RCC 7860 (cell line): ENCODE data around the gene ARHGAP10.
A peak's percentile ranks its signal among the peaks of the same experiment; 100 is the strongest.

Experiments
- DNase-seq: peaks from one replicate; pipeline ENCODE4 v3.0.0-alpha.2; 2015; ENCODE audit warnings: low spot score
- FAIRE-seq: peaks from 2 replicates; lab custom pipeline; 2012; peaks lifted over from hg19 to GRCh38; lab: Jason Lieb, UNC

ARHGAP10 gene

GRCh38 chr4:147824316-147824715 is 92.4 kb downstream of the ARHGAP10 start:
- no peak for FAIRE-seq
- DNase-seq = no peak

- DNase-seq (no peak), FAIRE-seq (no peak)
Measured at GRCh38 chr4:147824884-147825283, 93.0 kb downstream of the ARHGAP10 start.

- no peak for DNase-seq
- FAIRE-seq = no peak
Measured at GRCh38 chr4:147825451-147826287, 93.8 kb downstream of the ARHGAP10 start.

GRCh38 chr4:147826288-147826646 is 94.4 kb downstream of the ARHGAP10 start:
- DNase-seq = no peak
- FAIRE-seq = no peak

- DNase-seq (no peak), FAIRE-seq (no peak)
Measured at GRCh38 chr4:147828331-147828905, 96.5 kb downstream of the ARHGAP10 start.

GRCh38 chr4:147829401-147830101 is 97.7 kb downstream of the ARHGAP10 start:
- DNase-seq (no peak), FAIRE-seq (no peak)

GRCh38 chr4:147830102-147830463 is 98.2 kb downstream of the ARHGAP10 start:
- FAIRE-seq = no peak

GRCh38 chr4:147830987-147831386 is 99.1 kb downstream of the ARHGAP10 start:
- peak; percentile 40 for DNase-seq
- FAIRE-seq = no peak

More at GRCh38 chr4:147830102-147830463, 98.2 kb downstream of the ARHGAP10 start:
- DNase-seq = no peak

- DNase-seq (peak; percentile 73), FAIRE-seq (peak; percentile 69)
Measured at GRCh38 chr4:147831551-147832171, 99.8 kb downstream of the ARHGAP10 start.

- FAIRE-seq (no peak), DNase-seq (peak; percentile 10)
Measured at GRCh38 chr4:147833254-147833653, 101.4 kb downstream of the ARHGAP10 start.

GRCh38 chr4:147833741-147834140 is 101.9 kb downstream of the ARHGAP10 start:
- no peak for FAIRE-seq
- no peak for DNase-seq

- no peak for DNase-seq
- FAIRE-seq = no peak
Measured at GRCh38 chr4:147834480-147834879, 102.6 kb downstream of the ARHGAP10 start.

- DNase-seq (no peak), FAIRE-seq (no peak)
Measured at GRCh38 chr4:147836807-147837206, 104.9 kb downstream of the ARHGAP10 start.

- FAIRE-seq (no peak), DNase-seq (no peak)
Measured at GRCh38 chr4:147837435-147837834, 105.5 kb downstream of the ARHGAP10 start.

- DNase-seq (no peak), FAIRE-seq (no peak)
Measured at GRCh38 chr4:147837854-147838253, 106.0 kb downstream of the ARHGAP10 start.

GRCh38 chr4:147839200-147839599 is 107.3 kb downstream of the ARHGAP10 start:
- no peak for FAIRE-seq
- no peak for DNase-seq

GRCh38 chr4:147839663-147840062 is 107.8 kb downstream of the ARHGAP10 start:
- FAIRE-seq = no peak
- DNase-seq = no peak

GRCh38 chr4:147840838-147841738 is 109.2 kb downstream of the ARHGAP10 start:
- no peak for DNase-seq
- FAIRE-seq = no peak

- DNase-seq (no peak), FAIRE-seq (no peak)
Measured at GRCh38 chr4:147842573-147842972, 110.7 kb downstream of the ARHGAP10 start.

- no peak for FAIRE-seq
- DNase-seq = no peak
Measured at GRCh38 chr4:147843162-147843561, 111.3 kb downstream of the ARHGAP10 start.
